Chondrocyte (in vitro differentiated cells): ENCODE data around the gene PDCD7. TPM values are rescaled to one million over a fixed set of nuclear protein-coding genes. Genes with fewer than 3 reads are reported as not detected.
"Not testable (repeated sequence)": the region's sequence is repeated elsewhere in the genome, so short reads cannot be mapped to it uniquely, and the experiment has no call there.

Experiments used
- DNase-seq: peaks from one replicate; pipeline ENCODE4 v3.0.0; 2021; ENCODE audit warnings: mixed read lengths, low spot score
- H3K27ac Mint-ChIP-seq: one replicate; pipeline ENCODE4 v1.8.0; 2021; ENCODE audit warnings: mild to moderate bottlenecking, moderate library complexity, mixed read lengths; ENCODE audit not compliant: unreplicated experiment
- H3K27me3 Mint-ChIP-seq: 2 replicates; pipeline ENCODE4 v1.8.0; 2021; ENCODE audit warnings: low read depth, mixed read lengths
- H3K36me3 Mint-ChIP-seq: 2 replicates; pipeline ENCODE4 v1.8.0; 2021; ENCODE audit warnings: low read depth, mixed read lengths
- H3K4me1 Mint-ChIP-seq: 2 replicates; pipeline ENCODE4 v1.8.0; 2021; ENCODE audit warnings: low read depth, mild to moderate bottlenecking, mixed read lengths
- H3K4me3 Mint-ChIP-seq: one replicate; pipeline ENCODE4 v1.8.0; 2021; ENCODE audit warnings: mild to moderate bottlenecking, moderate library complexity, mixed read lengths; ENCODE audit not compliant: unreplicated experiment
- H3K9me3 Mint-ChIP-seq: 2 replicates; pipeline ENCODE4 v1.8.0; 2021; ENCODE audit warnings: low read depth, mixed read lengths
- total RNA-seq: library from RNA; stranded (reverse); gene quantifications from 3 replicates; pipeline ENCODE4 v1.2.1, GENCODE V29; 2021
- TF ChIP-seq, protein P1 (sequence below): fragments of 200-600 bp; sonication (generic); IDR thresholded peaks from 2 replicates; pipeline ENCODE4 v1.5.0; 2021; ENCODE audit warnings: antibody characterized with exemption, mild to moderate bottlenecking, moderate library complexity

The PDCD7 gene
- total RNA-seq, 1 donor from 2014 or later = 14.7 TPM

DNA sequence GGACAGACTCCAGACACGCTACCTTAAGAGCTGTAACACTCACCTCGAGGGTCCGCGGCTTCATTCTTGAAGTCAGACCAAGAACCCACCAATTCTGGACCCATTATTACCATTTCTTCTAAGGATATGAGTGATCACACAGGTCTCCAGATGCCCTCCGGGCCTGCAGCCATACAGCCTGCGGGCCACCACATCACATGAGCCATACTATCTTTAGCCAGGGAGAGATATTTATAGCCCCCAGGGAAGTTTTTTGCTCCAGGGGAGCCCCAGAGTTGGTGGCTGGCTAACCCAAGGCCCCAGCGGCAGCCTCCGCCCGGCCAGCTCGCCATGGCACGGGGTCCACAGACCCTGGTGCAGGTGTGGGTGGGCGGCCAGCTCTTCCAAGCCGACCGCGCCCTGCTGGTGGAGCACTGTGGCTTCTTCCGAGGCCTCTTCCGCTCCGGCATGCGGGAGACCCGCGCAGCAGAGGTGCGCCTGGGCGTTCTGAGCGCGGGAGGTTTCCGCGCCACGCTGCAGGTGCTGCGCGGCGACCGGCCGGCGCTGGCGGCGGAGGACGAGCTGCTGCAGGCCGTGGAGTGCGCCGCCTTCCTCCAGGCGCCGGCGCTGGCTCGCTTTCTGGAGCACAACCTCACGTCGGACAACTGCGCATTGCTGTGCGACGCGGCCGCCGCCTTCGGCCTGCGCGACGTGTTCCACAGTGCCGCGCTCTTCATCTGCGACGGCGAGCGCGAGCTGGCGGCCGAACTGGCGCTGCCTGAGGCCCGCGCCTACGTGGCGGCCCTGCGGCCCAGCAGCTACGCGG, 56.9 kb downstream of the PDCD7 start, which contains the start of gene KBTBD13:
Gene KBTBD13, plus strand, starts transcription at position 261 of the 805 bp plus-strand sequence. Its CDS starts 70 bp downstream, at position 331.
- TF ChIP-seq, protein P1, sequence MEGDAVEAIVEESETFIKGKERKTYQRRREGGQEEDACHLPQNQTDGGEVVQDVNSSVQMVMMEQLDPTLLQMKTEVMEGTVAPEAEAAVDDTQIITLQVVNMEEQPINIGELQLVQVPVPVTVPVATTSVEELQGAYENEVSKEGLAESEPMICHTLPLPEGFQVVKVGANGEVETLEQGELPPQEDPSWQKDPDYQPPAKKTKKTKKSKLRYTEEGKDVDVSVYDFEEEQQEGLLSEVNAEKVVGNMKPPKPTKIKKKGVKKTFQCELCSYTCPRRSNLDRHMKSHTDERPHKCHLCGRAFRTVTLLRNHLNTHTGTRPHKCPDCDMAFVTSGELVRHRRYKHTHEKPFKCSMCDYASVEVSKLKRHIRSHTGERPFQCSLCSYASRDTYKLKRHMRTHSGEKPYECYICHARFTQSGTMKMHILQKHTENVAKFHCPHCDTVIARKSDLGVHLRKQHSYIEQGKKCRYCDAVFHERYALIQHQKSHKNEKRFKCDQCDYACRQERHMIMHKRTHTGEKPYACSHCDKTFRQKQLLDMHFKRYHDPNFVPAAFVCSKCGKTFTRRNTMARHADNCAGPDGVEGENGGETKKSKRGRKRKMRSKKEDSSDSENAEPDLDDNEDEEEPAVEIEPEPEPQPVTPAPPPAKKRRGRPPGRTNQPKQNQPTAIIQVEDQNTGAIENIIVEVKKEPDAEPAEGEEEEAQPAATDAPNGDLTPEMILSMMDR = no peak
- no peak within 1 kb of the TSS for H3K27ac Mint-ChIP-seq
- peaks cover 23% of the 10 kb centered on the region for H3K4me1 Mint-ChIP-seq
- H3K36me3 Mint-ChIP-seq = no peaks in the 10 kb centered on the region
- H3K27me3 Mint-ChIP-seq = peaks cover 13% of the 10 kb centered on the region
- DNase-seq = no peak
- H3K9me3 Mint-ChIP-seq = no peaks in the 10 kb centered on the region
- H3K4me3 Mint-ChIP-seq = no peak within 1 kb of the TSS

DNA sequence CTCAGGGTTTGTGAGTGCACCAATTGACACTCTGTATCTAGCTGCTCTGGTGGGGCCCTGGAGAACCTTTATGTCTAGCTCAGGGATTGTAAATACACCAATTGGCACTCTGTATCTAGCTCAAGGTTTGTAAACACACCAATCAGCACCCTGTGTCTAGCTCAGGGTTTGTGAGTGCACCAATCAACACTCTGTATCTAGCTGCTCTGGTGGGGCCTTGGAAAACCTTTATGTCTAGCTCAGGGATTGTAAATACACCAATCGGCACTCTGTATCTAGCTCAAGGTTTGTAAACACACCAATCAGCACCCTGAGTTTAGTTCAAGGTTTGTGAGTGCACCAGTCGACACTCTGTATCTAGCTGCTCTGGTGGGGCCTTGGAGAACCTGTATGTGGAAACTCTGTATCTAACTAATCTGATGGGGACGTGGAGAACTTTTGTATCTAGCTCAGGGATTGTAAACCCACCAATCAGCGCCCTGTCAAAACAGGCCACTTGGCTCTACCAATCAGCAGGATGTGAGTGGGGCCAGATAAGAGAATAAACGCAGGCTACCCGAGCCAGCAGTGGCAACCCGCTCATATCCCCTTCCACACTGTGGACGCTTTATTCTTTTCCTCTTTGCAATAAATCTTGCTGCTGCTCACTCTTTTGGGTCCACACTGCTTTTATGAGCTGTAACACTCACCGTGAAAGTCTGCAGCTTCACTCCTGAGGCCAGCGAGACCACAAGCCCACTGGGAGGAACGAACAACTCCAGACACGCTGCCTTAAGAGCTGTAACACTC, 57.8 kb downstream of the PDCD7 start:
- not testable (repeated sequence) for DNase-seq, H3K9me3 Mint-ChIP-seq, H3K27ac Mint-ChIP-seq, H3K36me3 Mint-ChIP-seq, H3K4me3 Mint-ChIP-seq
- Mint-ChIP-seq H3K4me1 (peaks cover 25% of the 10 kb centered on the region), H3K27me3 (peaks cover 13% of the 10 kb centered on the region)

DNA sequence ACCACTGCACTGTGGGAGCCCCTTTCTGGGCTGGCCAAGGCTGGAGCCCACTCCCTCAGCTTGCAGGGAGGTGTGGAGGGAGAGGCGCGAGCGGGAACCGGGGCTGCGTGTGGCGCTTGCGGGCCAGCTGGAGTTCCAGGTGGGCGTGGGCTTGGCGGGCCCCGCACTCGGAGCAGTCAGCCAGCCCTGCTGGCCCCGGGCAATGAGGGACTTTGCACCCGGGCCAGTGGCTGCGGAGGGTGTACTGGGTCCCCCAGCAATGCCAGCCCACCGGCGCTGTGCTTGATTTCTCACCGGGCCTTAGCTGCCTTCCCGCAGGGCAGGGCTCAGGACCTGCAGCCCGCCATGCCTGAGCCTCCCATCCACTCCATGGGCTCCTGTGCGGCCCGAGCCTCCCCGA, 58.7 kb downstream of the PDCD7 start:
- not testable (repeated sequence) for H3K36me3 Mint-ChIP-seq

DNA sequence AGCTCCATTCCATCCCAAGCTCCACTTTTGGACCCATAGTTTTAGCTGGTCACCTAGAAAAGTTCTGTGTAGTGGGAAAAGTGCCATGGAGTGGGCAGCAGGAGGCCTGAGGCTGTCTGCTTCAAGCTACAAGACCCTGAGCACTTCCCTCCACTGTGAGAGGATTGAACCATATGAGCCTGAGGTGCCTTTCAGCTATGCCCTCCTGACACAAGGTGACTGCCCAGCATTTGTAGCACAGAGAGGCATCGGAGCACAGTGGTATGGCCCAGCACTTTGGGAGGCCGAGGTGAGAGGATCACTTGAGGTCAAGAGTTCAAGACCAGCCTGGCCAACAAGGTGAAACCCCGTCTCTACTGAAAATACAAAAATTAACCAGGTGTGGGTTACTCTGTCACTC, 61.0 kb downstream of the PDCD7 start:
- no peaks in the 10 kb centered on the region for H3K36me3 Mint-ChIP-seq
- no peaks in the 10 kb centered on the region for H3K9me3 Mint-ChIP-seq
- no peak for DNase-seq
- TF ChIP-seq, protein P1 = no peak
- no peak overlapping the region for H3K4me3 Mint-ChIP-seq
- H3K4me1 Mint-ChIP-seq = peaks cover 50% of the 10 kb centered on the region
- peaks cover 2% of the 10 kb centered on the region for H3K27me3 Mint-ChIP-seq
- no peak overlapping the region for H3K27ac Mint-ChIP-seq

More for the DNA sequence above, 58.7 kb downstream of the PDCD7 start:
- H3K27me3 Mint-ChIP-seq = peaks cover 13% of the 10 kb centered on the region
- H3K9me3 Mint-ChIP-seq, H3K4me3 Mint-ChIP-seq, DNase-seq, H3K27ac Mint-ChIP-seq: not testable (repeated sequence)
- peaks cover 33% of the 10 kb centered on the region for H3K4me1 Mint-ChIP-seq

DNA sequence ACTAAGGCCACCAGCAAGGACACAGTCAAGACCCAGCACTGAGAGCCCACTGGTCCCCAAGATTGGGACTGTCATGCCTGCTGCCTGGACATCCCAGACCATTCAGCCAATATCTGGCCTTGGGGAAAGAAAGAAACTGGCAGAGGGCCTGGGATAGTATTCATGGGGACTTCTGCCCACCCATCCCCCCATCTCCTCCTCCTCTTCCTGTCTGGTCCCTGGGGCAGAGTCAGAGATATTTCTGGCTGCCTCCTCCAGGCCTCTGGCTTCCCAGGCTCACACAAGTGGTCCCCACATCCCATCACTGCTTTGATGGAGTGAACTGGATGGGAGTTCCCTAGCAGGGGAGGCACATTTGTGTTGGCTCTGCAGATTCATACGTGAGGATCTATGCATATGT, 61.6 kb downstream of the PDCD7 start:
- peak overlapping the region; percentile 57 for H3K27ac Mint-ChIP-seq

DNA sequence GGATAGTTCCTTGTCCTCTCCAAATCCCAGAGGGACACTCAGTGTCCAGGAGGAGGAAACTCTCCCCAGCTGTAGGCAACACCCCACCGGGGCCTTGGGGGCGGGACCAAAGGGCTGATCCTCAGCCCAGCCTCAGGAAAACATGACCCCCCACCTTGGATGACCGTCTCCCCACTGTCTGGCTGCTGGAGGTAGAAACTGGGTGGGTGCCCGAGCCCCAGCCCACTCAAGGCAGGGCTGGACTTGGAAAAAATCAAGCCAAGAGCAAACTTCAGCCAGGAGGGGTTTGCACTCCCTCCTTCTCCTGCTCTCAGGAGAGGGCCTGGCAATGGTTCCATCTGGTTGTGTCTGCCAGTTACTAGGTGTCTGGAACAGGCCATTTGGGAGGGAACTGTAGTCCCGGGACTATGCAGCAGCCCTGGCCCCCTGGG, 62.2 kb downstream of the PDCD7 start:
- no peaks in the 10 kb centered on the region for H3K9me3 Mint-ChIP-seq
- H3K36me3 Mint-ChIP-seq = no peaks in the 10 kb centered on the region
- TF ChIP-seq, protein P1 = no peak
- H3K4me3 Mint-ChIP-seq = no peak overlapping the region
- peaks cover 2% of the 10 kb centered on the region for H3K27me3 Mint-ChIP-seq
- no peak for DNase-seq
- H3K27ac Mint-ChIP-seq = peak overlapping the region; percentile 69
- H3K4me1 Mint-ChIP-seq = peaks cover 59% of the 10 kb centered on the region

More for the DNA sequence above, 61.6 kb downstream of the PDCD7 start:
- TF ChIP-seq, protein P1 = no peak
- no peak for DNase-seq
- no peak overlapping the region for H3K4me3 Mint-ChIP-seq
- no peaks in the 10 kb centered on the region for H3K36me3 Mint-ChIP-seq
- peaks cover 54% of the 10 kb centered on the region for H3K4me1 Mint-ChIP-seq
- H3K27me3 Mint-ChIP-seq = peaks cover 2% of the 10 kb centered on the region
- no peaks in the 10 kb centered on the region for H3K9me3 Mint-ChIP-seq
